ES-I3 (cell line): ENCODE data around the gene BEX5.

ENCODE experiments used
- H3K36me3 ChIP-seq: 2 replicates; pipeline ENCODE4 v1.6.1; 2013; ENCODE audit warnings: mild to moderate bottlenecking, low read length, control low read depth, moderate library complexity; ENCODE audit not compliant: insufficient read depth
- H3K4me1 ChIP-seq: 2 replicates; pipeline ENCODE4 v1.6.1; 2013; ENCODE audit warnings: mild to moderate bottlenecking, control low read depth, low read length; ENCODE audit not compliant: insufficient read depth
- H3K9ac ChIP-seq: 2 replicates; pipeline ENCODE4 v1.6.1; 2013; ENCODE audit warnings: low read depth, mild to moderate bottlenecking, low read length, moderate library complexity
- H3K9me3 ChIP-seq: 2 replicates; pipeline ENCODE4 v1.6.1; 2013; ENCODE audit warnings: mild to moderate bottlenecking, low read length, moderate library complexity; ENCODE audit not compliant: control insufficient read depth, insufficient read depth

Gene BEX5

GRCh38 chrX:102113367-102113766 lies 42.4 kb downstream of the BEX5 start:
- Histone ChIP-seq H3K4me1 (no peaks in the 10 kb centered on the region), H3K9ac (no peak overlapping the region), H3K9me3 (0 out of 2 replicates have a peak, but pooled peaks cover 3% of the 10 kb centered on the region), H3K36me3 (no peaks in the 10 kb centered on the region)
